Nasal cavity respiratory epithelium epithelial cell of viscerocranial mucosa (primary cell): ENCODE data around the gene SLC35B1. TPM values are rescaled to one million over a fixed set of nuclear protein-coding genes. Genes with fewer than 3 reads are reported as not detected.

Experiments used
- total RNA-seq: library from RNA; depleted of rRNA; stranded (reverse); fragments of >200 nt; gene quantifications from 2 replicates; pipeline ENCODE4 v1.2.3, GENCODE V29; 2014

SLC35B1 gene, protein sequence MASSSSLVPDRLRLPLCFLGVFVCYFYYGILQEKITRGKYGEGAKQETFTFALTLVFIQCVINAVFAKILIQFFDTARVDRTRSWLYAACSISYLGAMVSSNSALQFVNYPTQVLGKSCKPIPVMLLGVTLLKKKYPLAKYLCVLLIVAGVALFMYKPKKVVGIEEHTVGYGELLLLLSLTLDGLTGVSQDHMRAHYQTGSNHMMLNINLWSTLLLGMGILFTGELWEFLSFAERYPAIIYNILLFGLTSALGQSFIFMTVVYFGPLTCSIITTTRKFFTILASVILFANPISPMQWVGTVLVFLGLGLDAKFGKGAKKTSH
- total RNA-seq, result 36.9 and 107 TPM in 2 replicates

DNA sequence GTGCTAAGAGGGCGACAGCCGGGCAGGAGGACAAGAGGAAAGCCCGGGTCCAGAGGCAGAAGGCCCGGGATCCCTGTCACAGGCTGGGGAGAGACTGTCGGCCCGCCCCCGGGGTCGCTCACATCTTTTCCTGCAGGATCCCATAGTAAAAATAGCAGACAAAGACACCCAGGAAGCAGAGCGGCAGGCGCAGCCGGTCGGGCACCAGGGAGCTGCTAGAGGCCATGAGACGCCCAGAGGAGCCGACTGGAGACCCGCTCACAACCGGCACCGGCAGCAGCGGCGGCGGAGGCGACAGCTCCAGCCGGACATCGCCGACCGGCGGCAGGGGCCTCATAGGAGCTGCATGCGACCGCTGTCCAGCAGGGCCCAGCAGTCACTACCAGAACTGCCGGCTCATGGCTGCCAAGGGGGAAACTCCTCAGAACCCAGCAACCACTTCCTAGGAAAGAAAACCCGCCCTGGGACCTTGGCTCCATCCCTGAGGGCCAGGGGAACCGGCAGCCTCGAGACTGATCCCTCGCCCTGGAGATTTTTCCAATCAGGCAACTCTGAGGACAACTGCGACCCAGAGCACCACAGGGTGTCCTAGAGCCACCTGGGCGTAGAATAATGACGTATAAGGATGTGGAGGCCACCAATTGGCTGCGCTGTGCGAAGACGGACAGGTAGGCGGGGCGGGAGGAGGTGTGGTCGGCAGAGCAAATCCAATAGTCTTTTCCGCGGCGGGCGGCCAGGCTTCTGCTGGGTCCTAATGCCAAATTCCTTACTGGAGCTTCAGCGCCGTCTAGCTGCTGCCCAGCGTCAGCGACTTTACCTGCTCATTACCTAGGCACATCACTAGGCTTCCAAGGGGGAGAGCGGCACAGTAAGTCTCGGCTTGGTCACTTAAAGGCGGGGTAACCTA, at the start of gene SLC35B1:
Gene SLC35B1 (minus strand): TSS at position 357 of the 907 bp plus-strand sequence. CDS start 131 bp downstream, at position 226.

DNA sequence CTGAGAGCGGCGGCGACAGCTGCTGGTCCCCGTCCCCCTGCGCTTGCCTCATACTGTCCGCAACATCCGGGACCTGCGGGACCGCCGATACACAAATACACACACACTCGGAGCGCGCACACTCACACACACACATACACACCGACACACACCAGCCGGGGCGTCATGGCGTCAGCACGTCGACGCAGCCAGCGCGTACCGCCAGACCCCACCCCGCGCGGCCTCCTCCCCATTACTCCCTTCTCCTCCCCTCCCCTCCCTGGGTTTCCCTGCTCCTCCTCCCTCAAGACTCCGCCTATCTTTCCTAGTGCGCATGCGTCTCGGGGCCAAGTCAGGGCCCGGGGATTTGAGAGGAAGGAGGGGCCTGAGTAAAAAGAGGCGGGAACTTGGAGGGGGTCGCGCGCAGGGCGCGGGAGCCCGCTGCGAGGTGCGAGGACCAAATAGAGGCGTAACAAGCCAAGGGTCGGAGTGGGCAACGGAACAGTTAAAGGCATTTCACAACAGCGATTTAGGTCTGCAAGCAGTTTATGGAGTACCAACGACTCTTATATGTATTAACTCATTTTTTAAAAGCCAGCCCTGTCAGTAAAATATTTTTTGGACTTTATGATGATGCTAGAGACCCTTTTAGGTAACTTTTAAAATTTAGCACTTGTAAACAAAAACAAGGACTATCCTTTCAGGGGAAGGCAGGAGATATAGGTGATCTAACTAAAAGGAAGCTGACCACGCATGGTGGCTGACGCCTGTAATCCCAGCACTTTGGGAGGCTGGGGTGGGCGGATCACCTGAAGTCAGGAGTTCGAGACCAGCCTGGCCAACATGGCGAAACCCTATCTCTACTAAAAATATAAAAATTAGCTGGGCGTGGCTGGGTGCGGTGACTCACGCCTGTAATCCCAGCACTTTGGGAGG, 29.6 kb downstream of the SLC35B1 start, which contains the start of gene SPOP:
Gene SPOP (minus strand): TSS at position 165 of the 915 bp plus-strand sequence. CDS start 55,287 bp downstream, outside the sequence.

Other genes with a start within 250 kb of the SLC35B1 start
- 0.78 and 2.7 TPM in 2 replicates for gene NGFR, start 212.7 kb downstream of the SLC35B1 start, total RNA-seq
- under 0.01 and 0.14 TPM in 2 replicates for gene NXPH3, start 132.1 kb downstream of the SLC35B1 start, total RNA-seq
- gene SPOP, start 29.9 kb downstream of the SLC35B1 start, total RNA-seq, result 58.8 and 66.5 TPM in 2 replicates
- gene FAM117A, start 56.2 kb upstream of the SLC35B1 start, total RNA-seq, result 1.4 and 3.5 TPM in 2 replicates
- 27.7 and 36.7 TPM in 2 replicates for gene KAT7, start 80.7 kb upstream of the SLC35B1 start, total RNA-seq
- gene TAC4, start 140.1 kb upstream of the SLC35B1 start, total RNA-seq, result not detected in 2 replicates